Measurements from ENCODE around the gene GRIK1.

DNA sequence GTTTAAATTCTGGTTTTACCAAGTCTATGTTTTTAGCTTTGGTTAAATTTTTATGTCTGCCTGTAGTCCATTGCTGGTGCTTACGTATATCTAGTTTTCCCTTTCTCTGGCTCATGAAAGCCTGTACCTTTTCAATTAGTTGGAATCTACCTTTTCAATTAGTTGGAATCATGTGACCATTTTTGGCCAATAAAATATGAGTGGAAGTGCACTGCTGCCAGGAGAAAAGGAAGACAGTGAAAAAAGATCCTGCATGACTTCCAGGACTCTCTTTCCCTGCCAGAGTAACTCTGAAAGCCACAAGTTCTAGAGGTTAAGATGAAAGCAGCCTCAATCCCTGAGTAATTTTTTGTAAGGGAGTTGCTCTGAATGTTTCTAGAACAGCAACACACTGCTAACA is 2.2 kb upstream of the GRIK1 start:
- no peak for TF ChIP-seq YY2 (tag by site-specific recombination; IDR thresholded peaks at IDR 0.05)
- TF ChIP-seq, protein P1, sequence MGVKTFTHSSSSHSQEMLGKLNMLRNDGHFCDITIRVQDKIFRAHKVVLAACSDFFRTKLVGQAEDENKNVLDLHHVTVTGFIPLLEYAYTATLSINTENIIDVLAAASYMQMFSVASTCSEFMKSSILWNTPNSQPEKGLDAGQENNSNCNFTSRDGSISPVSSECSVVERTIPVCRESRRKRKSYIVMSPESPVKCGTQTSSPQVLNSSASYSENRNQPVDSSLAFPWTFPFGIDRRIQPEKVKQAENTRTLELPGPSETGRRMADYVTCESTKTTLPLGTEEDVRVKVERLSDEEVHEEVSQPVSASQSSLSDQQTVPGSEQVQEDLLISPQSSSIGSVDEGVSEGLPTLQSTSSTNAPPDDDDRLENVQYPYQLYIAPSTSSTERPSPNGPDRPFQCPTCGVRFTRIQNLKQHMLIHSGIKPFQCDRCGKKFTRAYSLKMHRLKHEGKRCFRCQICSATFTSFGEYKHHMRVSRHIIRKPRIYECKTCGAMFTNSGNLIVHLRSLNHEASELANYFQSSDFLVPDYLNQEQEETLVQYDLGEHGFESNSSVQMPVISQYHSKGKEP (tag by site-specific recombination; IDR thresholded peaks at IDR 0.05) = no peak
- no peak for TF ChIP-seq ZNF274 (IDR thresholded peaks at IDR 0.05; ENCODE audit: low read length)
- no peak for TF ChIP-seq ZNF274 (tag by site-specific recombination; IDR thresholded peaks at IDR 0.05; ENCODE audit: borderline replicate concordance)
- TF ChIP-seq, protein P2, sequence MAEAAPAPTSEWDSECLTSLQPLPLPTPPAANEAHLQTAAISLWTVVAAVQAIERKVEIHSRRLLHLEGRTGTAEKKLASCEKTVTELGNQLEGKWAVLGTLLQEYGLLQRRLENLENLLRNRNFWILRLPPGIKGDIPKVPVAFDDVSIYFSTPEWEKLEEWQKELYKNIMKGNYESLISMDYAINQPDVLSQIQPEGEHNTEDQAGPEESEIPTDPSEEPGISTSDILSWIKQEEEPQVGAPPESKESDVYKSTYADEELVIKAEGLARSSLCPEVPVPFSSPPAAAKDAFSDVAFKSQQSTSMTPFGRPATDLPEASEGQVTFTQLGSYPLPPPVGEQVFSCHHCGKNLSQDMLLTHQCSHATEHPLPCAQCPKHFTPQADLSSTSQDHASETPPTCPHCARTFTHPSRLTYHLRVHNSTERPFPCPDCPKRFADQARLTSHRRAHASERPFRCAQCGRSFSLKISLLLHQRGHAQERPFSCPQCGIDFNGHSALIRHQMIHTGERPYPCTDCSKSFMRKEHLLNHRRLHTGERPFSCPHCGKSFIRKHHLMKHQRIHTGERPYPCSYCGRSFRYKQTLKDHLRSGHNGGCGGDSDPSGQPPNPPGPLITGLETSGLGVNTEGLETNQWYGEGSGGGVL (tag by site-specific recombination; IDR thresholded peaks at IDR 0.05) = no peak
- TF ChIP-seq ZBTB7A (tag by site-specific recombination; IDR thresholded peaks at IDR 0.05; ENCODE audit: low read depth) = no peak
- TF ChIP-seq, protein P3, sequence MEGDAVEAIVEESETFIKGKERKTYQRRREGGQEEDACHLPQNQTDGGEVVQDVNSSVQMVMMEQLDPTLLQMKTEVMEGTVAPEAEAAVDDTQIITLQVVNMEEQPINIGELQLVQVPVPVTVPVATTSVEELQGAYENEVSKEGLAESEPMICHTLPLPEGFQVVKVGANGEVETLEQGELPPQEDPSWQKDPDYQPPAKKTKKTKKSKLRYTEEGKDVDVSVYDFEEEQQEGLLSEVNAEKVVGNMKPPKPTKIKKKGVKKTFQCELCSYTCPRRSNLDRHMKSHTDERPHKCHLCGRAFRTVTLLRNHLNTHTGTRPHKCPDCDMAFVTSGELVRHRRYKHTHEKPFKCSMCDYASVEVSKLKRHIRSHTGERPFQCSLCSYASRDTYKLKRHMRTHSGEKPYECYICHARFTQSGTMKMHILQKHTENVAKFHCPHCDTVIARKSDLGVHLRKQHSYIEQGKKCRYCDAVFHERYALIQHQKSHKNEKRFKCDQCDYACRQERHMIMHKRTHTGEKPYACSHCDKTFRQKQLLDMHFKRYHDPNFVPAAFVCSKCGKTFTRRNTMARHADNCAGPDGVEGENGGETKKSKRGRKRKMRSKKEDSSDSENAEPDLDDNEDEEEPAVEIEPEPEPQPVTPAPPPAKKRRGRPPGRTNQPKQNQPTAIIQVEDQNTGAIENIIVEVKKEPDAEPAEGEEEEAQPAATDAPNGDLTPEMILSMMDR (tag by site-specific recombination; IDR thresholded peaks at IDR 0.05) = no peak
- no peak for TF ChIP-seq KLF1 (tag by site-specific recombination; IDR thresholded peaks at IDR 0.05)
- TF ChIP-seq, protein P4, sequence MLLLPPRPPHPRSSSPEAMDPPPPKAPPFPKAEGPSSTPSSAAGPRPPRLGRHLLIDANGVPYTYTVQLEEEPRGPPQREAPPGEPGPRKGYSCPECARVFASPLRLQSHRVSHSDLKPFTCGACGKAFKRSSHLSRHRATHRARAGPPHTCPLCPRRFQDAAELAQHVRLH (tag by site-specific recombination; IDR thresholded peaks at IDR 0.05) = no peak
